ENCODE data around the gene KRTAP20-3. TPM values are rescaled to one million over a fixed set of nuclear protein-coding genes. Genes with fewer than 3 reads are reported as not detected.

Gene KRTAP20-3
- total and polyA plus RNA-seq, 2 experiments from 2014 or later = not detected

DNA sequence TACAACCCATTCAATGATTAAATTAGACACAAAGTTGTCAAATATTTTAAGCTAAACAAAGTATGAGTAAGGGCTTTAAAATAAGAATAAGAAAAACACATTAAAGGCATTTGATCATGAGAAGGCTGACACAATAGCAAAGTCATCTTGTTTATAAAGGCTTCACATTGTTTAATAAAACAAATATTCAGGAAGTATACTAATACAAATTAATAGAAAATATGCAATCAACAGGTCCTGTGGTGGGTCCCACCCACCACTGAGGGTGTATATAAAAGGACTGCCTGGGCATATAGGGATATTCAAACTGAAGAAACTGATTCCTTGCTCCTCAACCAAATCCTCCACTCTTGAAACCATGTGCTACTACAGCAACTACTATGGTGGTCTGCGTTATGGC, 7.8 kb upstream of the KRTAP20-3 start, which contains the start of gene KRTAP20-2:
TSS of gene KRTAP20-2 (plus strand) at position 301 of the 400 bp plus-strand sequence. CDS start at position 359, 58 bp downstream.
- Mint-ChIP-seq H3K27me3 (ENCODE audit: insufficient read depth, low read depth, poor library complexity) (peaks cover 2% of the 10 kb centered on the region), H3K4me3 (no peak within 1 kb of the TSS), H3K36me3 (ENCODE audit: low read depth) (no peaks in the 10 kb centered on the region), H3K4me1 (no peaks in the 10 kb centered on the region), H3K9me3 (no peaks in the 10 kb centered on the region; the same call in 2 of the 3 replicates), H3K27ac (no peak within 1 kb of the TSS)
- H3K4me2 ChIP-seq = no peak within 1 kb of the TSS
- ATAC-seq (no peak), DNase-seq (ENCODE audit: low spot score) (no peak)
- H3K4me3 ChIP-seq = no peak within 1 kb of the TSS
- no peaks in the 10 kb centered on the region for H3K27me3 ChIP-seq (ENCODE audit: insufficient read depth)
- H3K9me2 ChIP-seq (ENCODE audit: insufficient read depth) = no peaks in the 10 kb centered on the region; the same call in 1 of the 2 replicates
- H3K36me3 ChIP-seq (ENCODE audit: insufficient read depth) = no peaks in the 10 kb centered on the region
- H4K20me1 ChIP-seq (replicated peaks; ENCODE audit: insufficient read depth) = no peaks in the 10 kb centered on the region
- H3K79me2 ChIP-seq (replicated peaks; ENCODE audit: insufficient read depth) = no peaks in the 10 kb centered on the region
- TF ChIP-seq EZH2phosphoT487 (IDR thresholded peaks at IDR 0.05; ENCODE audit: unreplicated experiment) = no peak
- TF ChIP-seq POLR2AphosphoS5 (IDR thresholded peaks at IDR 0.05; ENCODE audit: low read depth) = no peak
- TF ChIP-seq STAT1 (IDR thresholded peaks at IDR 0.05; ENCODE audit: unreplicated experiment) = no peak
- TF ChIP-seq REST (IDR thresholded peaks at IDR 0.05; ENCODE audit: unreplicated experiment) = no peak
- no peak for TF ChIP-seq NANOG (IDR thresholded peaks at IDR 0.05; ENCODE audit: borderline replicate concordance)
- TF ChIP-seq CREB1 (CRISPR knock-in tag; IDR thresholded peaks at IDR 0.05; ENCODE audit: low read depth) = no peak
- TF ChIP-seq ZNF331 (CRISPR knock-in tag; IDR thresholded peaks at IDR 0.05; ENCODE audit: low read depth) = no peak
- TF ChIP-seq ZNF462 (CRISPR knock-in tag; IDR thresholded peaks at IDR 0.05) = no peak
- TF ChIP-seq JUNB (IDR thresholded peaks at IDR 0.05; ENCODE audit: unreplicated experiment) = no peak
- no peak for TF ChIP-seq ZNF114 (CRISPR knock-in tag; IDR thresholded peaks at IDR 0.05)
- TF ChIP-seq EZH2 (IDR thresholded peaks at IDR 0.05; ENCODE audit: low read depth, unreplicated experiment) = no peak
- no peak for TF ChIP-seq ETS1 (IDR thresholded peaks at IDR 0.05)
- no peak for TF ChIP-seq CTCF (conservative IDR thresholded peaks at IDR 0.05; ENCODE audit: low read depth in 2 of 2)
- H3K27ac ChIP-seq (ENCODE audit: low read depth) = no peak within 1 kb of the TSS
- no peaks in the 10 kb centered on the region for H3K4me1 ChIP-seq (ENCODE audit: insufficient read depth)
- no peak within 1 kb of the TSS for H2AFZ ChIP-seq
- H3F3A ChIP-seq (replicated peaks; ENCODE audit: low read depth) = no peaks in the 10 kb centered on the region

Measured in GM23338 (cell line).